Sigmoid colon (tissue), 7 donors: Measurements from ENCODE around the gene SLC10A2. TPM values are rescaled to one million over a fixed set of nuclear protein-coding genes. Genes with fewer than 3 reads are reported as not detected.

Source experiments
- DNase-seq: peaks from one replicate; pipeline ENCODE4 v3.0.0-alpha.2; 2019
- H3K27ac ChIP-seq, 4 donors: fragments of 200-600 bp; sonication (generic); one replicate each; pipeline ENCODE4 v1.5.1; 2016 to 2019; ENCODE audit warnings: mild to moderate bottlenecking in 1 of 4
- H3K27me3 ChIP-seq, 3 donors: fragments of 200-600 bp; sonication (generic); one replicate each; pipeline ENCODE4 v1.5.1; 2019; ENCODE audit warnings: mild to moderate bottlenecking in 1 of 3
- H3K36me3 ChIP-seq, 4 donors: fragments of 200-600 bp; sonication (generic); one replicate each; pipeline ENCODE4 v1.5.1; 2016 to 2019
- H3K4me1 ChIP-seq, 4 donors: fragments of 200-600 bp; sonication (generic); one replicate each; pipeline ENCODE4 v1.5.1; 2017 to 2019
- H3K4me3 ChIP-seq, 4 donors: fragments of 200-600 bp; sonication (generic); one replicate each; pipeline ENCODE4 v1.5.1; 2017 to 2019; ENCODE audit warnings: mild to moderate bottlenecking in 2 of 4, moderate library complexity in 1 of 4
- H3K9me3 ChIP-seq, 4 donors: fragments of 200-600 bp in 3 of 4; sonication (generic) in 3 of 4; one replicate each; pipeline versions ENCODE4 v1.5.1 to v1.6.1; 2013 to 2019
- CTCF ChIP-seq, 4 experiments: fragments of 450-650 bp in 3 of 4; fragments of 200-600 bp in 1 of 4; IDR thresholded peaks; one replicate each; pipeline ENCODE4 v1.5.1; 2016 to 2019; ENCODE audit warnings: antibody characterized with exemption in 4 of 4, mild to moderate bottlenecking in 3 of 4, moderate library complexity in 2 of 4
- EP300 ChIP-seq, 4 donors: sonication (generic); formaldehyde crosslinking; IDR thresholded peaks; one replicate each; pipeline ENCODE4 v1.6.1; 2017; ENCODE audit warnings: antibody characterized with exemption in 4 of 4
- POLR2A ChIP-seq, 2 donors: fragments of 450-650 bp; IDR thresholded peaks; one replicate each; pipeline ENCODE4 v1.6.1; 2016; ENCODE audit warnings: antibody characterized with exemption in 2 of 2, mild to moderate bottlenecking in 2 of 2, moderate library complexity in 2 of 2
- POLR2AphosphoS5 ChIP-seq, 4 donors: sonication (generic); formaldehyde crosslinking; IDR thresholded peaks; one replicate each; pipeline ENCODE4 v1.6.1; 2017; ENCODE audit warnings: antibody characterized with exemption in 4 of 4
- WGBS, 2 donors: extraction: QIAGEN DNeasy Blood & Tissue Kit; methylation state at CpG; one replicate each; pipeline ENCODE4 v1.1.7; 2013; 5-methylcytosine and 5-hydroxymethylcytosine counted together
- intact Hi-C: fragments of 100-400 bp; cut with DNase I; formaldehyde crosslinking; loops from one replicate; pipeline ENCODE4 v1.15.1; 2023
- polyA plus RNA-seq, 3 donors: library from polyadenylated mRNA; stranded (reverse); fragments of 200-250 nt; gene quantifications; one replicate each; pipeline ENCODE4 v1.2.3, GENCODE V29; 2013
- total RNA-seq, 4 donors: library from RNA; depleted of rRNA; stranded (reverse); fragments of >200 nt; gene quantifications; one replicate each; pipeline ENCODE4 v1.1.0, GENCODE V29; 2016
- donor health status: healthy with polysubstance abuse.
- donor health status: Bipolar disorder and iron deficiency.
- donor health status: healthy.

The SLC10A2 gene
- total and polyA plus RNA-seq, 7 donors = 0.29 TPM; not detected in 6

- Histone ChIP-seq H3K27ac (no peak overlapping the region), H3K36me3 (no peaks in the 10 kb centered on the region), H3K4me3 (no peak overlapping the region), H3K4me1 (no peaks in the 10 kb centered on the region), H3K27me3 (no peaks in the 10 kb centered on the region), H3K9me3 (no peaks in the 10 kb centered on the region)
- TF ChIP-seq POLR2A (IDR thresholded peaks at IDR 0.05) (no peak), POLR2AphosphoS5 (IDR thresholded peaks at IDR 0.05) (no peak), EP300 (IDR thresholded peaks at IDR 0.05) (no peak), CTCF (IDR thresholded peaks at IDR 0.05) (no peak)
- intact Hi-C loops = no loop called here
- WGBS, 2 donors = 88 to 96% methylated on average over 1 of the region's 1 CpG
- DNase-seq = no peak
Observed at GRCh38 chr13:103068836-103069235, 2.6 kb upstream of the SLC10A2 start.

GRCh38 chr13:103067751-103068555 lies 1.7 kb upstream of the SLC10A2 start:
- H3K4me3 ChIP-seq = no peak overlapping the region
- TF ChIP-seq CTCF (IDR thresholded peaks at IDR 0.05) (no peak), POLR2AphosphoS5 (IDR thresholded peaks at IDR 0.05) (no peak), EP300 (IDR thresholded peaks at IDR 0.05) (no peak), POLR2A (IDR thresholded peaks at IDR 0.05) (no peak)
- no peaks in the 10 kb centered on the region for H3K9me3 ChIP-seq
- H3K27ac ChIP-seq = no peak overlapping the region
- H3K36me3 ChIP-seq = no peaks in the 10 kb centered on the region
- H3K27me3 ChIP-seq = no peaks in the 10 kb centered on the region
- 55 to 64% methylated on average over 7 of the region's 7 CpGs for WGBS, 2 donors
- no peaks in the 10 kb centered on the region for H3K4me1 ChIP-seq
- intact Hi-C loops = no loop called here
- no peak for DNase-seq

- H3K9me3 ChIP-seq = no peaks in the 10 kb centered on the region
- no peaks in the 10 kb centered on the region for H3K27me3 ChIP-seq
- no peaks in the 10 kb centered on the region for H3K36me3 ChIP-seq
- TF ChIP-seq POLR2A (IDR thresholded peaks at IDR 0.05) (no peak), POLR2AphosphoS5 (IDR thresholded peaks at IDR 0.05) (no peak), CTCF (IDR thresholded peaks at IDR 0.05) (no peak), EP300 (IDR thresholded peaks at IDR 0.05) (no peak)
- no peak overlapping the region for H3K4me3 ChIP-seq
- H3K4me1 ChIP-seq = no peaks in the 10 kb centered on the region
- intact Hi-C loops = no loop called here
- no peak for DNase-seq
- 58 to 68% methylated on average over 3 of the region's 3 CpGs for WGBS, 2 donors
- no peak overlapping the region for H3K27ac ChIP-seq
Observed at GRCh38 chr13:103066781-103067345, 646 bp upstream of the SLC10A2 start.

GRCh38 chr13:103063376-103063775 lies 2.8 kb downstream of the SLC10A2 start:
- 95 to 99% methylated on average over 4 of the region's 4 CpGs for WGBS, 2 donors
- H3K9me3 ChIP-seq = no peaks in the 10 kb centered on the region
- no peaks in the 10 kb centered on the region for H3K27me3 ChIP-seq
- no peaks in the 10 kb centered on the region for H3K4me1 ChIP-seq
- intact Hi-C loops = no loop called here
- TF ChIP-seq POLR2A (IDR thresholded peaks at IDR 0.05) (no peak), CTCF (IDR thresholded peaks at IDR 0.05) (no peak), POLR2AphosphoS5 (IDR thresholded peaks at IDR 0.05) (no peak), EP300 (IDR thresholded peaks at IDR 0.05) (no peak)
- H3K36me3 ChIP-seq = no peaks in the 10 kb centered on the region
- H3K27ac ChIP-seq = no peak overlapping the region
- H3K4me3 ChIP-seq = no peak overlapping the region
- DNase-seq = no peak
